Measurements from ENCODE around the gene PELI2.

DNA sequence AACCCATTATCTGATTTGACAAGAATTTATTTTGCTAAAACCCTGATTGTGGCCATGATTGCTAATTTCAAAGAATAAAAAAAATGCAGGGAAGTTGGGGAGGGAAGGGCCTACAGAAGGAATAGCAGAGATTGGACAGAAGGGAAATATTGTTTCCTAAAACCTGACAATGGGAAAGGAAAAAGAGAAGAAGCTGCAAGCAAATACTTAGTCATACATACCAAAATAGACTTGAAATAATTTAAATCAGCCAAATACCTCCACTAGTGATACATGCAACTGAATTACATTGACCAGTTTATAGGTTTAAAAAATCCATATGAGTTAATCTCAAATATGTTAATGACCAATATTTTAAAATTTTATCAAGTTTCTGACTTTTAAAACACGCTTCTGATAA, 75.1 kb downstream of the PELI2 start:
- TF ChIP-seq CTCF (IDR thresholded peaks at IDR 0.05) (no peak), POLR2A (IDR thresholded peaks at IDR 0.05) (no peak)
